Thymus (tissue), 11 donors: ENCODE measurements around the gene OPCML. TPM values are rescaled to one million over a fixed set of nuclear protein-coding genes. Genes with fewer than 3 reads are reported as not detected.

ENCODE experiments used
- DNase-seq, 9 donors: peaks; one replicate each; pipeline ENCODE4 v3.0.0-alpha.2; 2013; ENCODE audit warnings: low spot score in 9 of 9, low read depth in 6 of 9, missing footprints in 1 of 9
- H3K27ac ChIP-seq, 2 donors: one replicate each; pipeline ENCODE4 v1.5.1; 2013; ENCODE audit warnings: control low read depth in 1 of 2, low read depth in 1 of 2, low read length in 1 of 2, mild to moderate bottlenecking in 1 of 2, moderate library complexity in 1 of 2
- H3K27me3 ChIP-seq, 2 donors: one replicate each; pipeline ENCODE4 v1.5.1; 2013; ENCODE audit warnings: low read length in 1 of 2; ENCODE audit not compliant: control insufficient read depth in 2 of 2, insufficient read depth in 1 of 2
- H3K36me3 ChIP-seq, 2 donors: one replicate each; pipeline ENCODE4 v1.5.1; 2013; ENCODE audit warnings: low read length in 1 of 2, mild to moderate bottlenecking in 1 of 2, moderate library complexity in 1 of 2; ENCODE audit not compliant: control insufficient read depth in 2 of 2, insufficient read depth in 2 of 2
- H3K4me1 ChIP-seq, 2 donors: one replicate each; pipeline ENCODE4 v1.5.1; 2013; ENCODE audit warnings: low read length in 2 of 2; ENCODE audit not compliant: control insufficient read depth in 2 of 2, insufficient read depth in 2 of 2
- H3K4me3 ChIP-seq, 2 donors: one replicate each; pipeline ENCODE4 v1.5.1; 2013; ENCODE audit warnings: low read length in 2 of 2, control low read depth in 1 of 2, mild to moderate bottlenecking in 1 of 2
- H3K9me3 ChIP-seq, 2 donors: one replicate each; pipeline ENCODE4 v1.5.1; 2013; ENCODE audit warnings: low read length in 1 of 2, mild to moderate bottlenecking in 1 of 2; ENCODE audit not compliant: control insufficient read depth in 2 of 2, insufficient read depth in 1 of 2
- WGBS: extraction: QIAGEN DNeasy Blood & Tissue Kit; methylation state at CpG from one replicate; pipeline ENCODE4 v1.1.7; 2013; 5-methylcytosine and 5-hydroxymethylcytosine counted together
- polyA plus RNA-seq: library from polyadenylated mRNA; stranded (reverse); fragments of 200-250 nt; gene quantifications from one replicate; pipeline ENCODE4 v1.2.3, GENCODE V29; 2013
- total RNA-seq: library from RNA; stranded (reverse); fragments of 120-200 nt; gene quantifications from one replicate; pipeline ENCODE4 v1.2.4, GENCODE V29; 2013
- donor health status: healthy.

The OPCML gene
- total and polyA plus RNA-seq, 2 donors = 0.07 to 0.09 TPM

DNA sequence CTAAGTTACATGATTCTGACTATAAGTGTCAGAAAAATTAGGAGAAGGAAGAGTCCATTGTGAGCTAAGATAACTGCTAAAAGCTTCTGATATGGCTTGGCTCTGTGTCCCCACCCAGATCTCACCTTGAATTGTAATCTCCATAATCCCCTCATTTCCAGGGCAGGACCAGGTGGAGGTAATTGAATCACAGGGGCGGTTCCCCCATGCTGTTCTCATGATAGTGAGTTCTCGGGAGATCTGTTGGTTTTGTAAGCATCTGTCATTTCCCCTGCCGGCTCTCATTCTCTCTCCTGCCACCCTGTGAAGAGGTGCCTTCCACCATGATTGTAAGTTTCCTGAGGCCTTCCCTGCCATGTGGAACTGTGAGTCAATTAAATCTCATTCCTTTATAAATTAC lies 230.2 kb downstream of the OPCML start:
- H3K9me3 ChIP-seq = no peaks in the 10 kb centered on the region
- WGBS = 48% methylated on average over 3 of the region's 3 CpGs
- DNase-seq = no peak
- no peaks in the 10 kb centered on the region for H3K4me1 ChIP-seq
- H3K27me3 ChIP-seq = no peaks in the 10 kb centered on the region
- no peaks in the 10 kb centered on the region for H3K36me3 ChIP-seq
- H3K27ac ChIP-seq = no peak overlapping the region
- no peak overlapping the region for H3K4me3 ChIP-seq

DNA sequence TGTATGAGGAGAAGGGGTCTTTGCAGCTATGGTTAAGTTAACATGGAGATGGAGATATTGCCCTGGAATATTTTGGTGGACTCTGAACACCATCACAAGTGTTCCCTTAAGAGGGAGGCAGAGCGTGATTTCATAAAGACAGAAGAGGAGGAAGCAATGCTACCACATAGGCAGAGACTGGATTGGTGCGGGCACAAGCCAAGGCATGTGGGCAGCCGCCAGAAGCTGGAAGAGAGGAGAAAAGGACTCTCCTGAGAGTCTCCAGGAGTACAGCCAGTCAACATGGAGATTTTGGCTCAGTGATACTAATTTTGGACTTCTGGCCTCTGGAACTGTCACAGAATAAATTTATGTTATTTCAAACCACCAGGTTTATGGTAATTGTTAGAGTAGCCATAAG lies 231.6 kb downstream of the OPCML start:
- H3K4me1 ChIP-seq = no peaks in the 10 kb centered on the region
- H3K27me3 ChIP-seq = no peaks in the 10 kb centered on the region
- H3K4me3 ChIP-seq = no peak overlapping the region
- WGBS = 92% methylated on average over 3 of the region's 3 CpGs
- H3K27ac ChIP-seq = no peak overlapping the region
- no peaks in the 10 kb centered on the region for H3K36me3 ChIP-seq
- no peaks in the 10 kb centered on the region for H3K9me3 ChIP-seq
- no peak for DNase-seq

DNA sequence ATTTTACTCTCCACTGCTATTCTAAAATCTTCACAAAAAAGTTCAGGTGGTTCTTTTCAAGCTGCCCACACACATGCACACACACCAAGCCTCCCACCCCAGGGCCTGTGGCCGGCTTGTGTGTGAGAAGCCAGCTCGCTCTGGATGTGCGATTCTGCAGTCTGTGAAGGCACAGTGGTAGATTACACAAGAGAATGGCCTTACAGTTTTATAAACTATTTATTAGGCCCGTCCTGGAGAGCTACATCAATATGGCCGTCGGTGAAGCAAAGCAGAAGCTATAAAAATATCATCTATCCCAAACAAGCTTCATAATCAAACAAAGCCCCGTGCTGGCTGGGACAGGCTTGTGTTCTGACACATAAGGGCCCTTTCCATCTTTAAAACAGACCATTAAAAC lies 240.5 kb downstream of the OPCML start:
- H3K9me3 ChIP-seq = no peaks in the 10 kb centered on the region
- no peak for DNase-seq
- 89% methylated on average over 7 of the region's 7 CpGs for WGBS

DNA sequence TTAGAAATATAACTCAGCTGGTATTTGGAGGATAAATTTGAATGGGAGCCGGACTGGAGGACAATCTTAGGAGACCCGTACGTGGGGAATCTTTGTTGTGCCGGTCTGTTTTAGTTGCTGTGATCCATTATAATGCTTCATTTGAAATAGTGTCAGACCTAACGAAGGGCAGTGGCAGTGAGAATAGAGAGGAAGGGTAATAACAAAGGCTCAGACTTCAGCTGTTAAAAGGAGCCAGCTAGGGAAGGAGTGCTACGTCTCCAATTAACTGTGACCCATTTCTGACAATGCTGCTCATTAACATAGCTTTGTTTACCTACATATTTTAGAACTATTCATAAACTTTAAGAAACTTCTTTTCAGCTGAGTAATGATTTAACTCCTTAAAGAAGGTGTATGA lies 246.9 kb downstream of the OPCML start:
- no peaks in the 10 kb centered on the region for H3K9me3 ChIP-seq
- H3K4me3 ChIP-seq = no peak overlapping the region
- DNase-seq = no peak
- H3K4me1 ChIP-seq = no peaks in the 10 kb centered on the region
- WGBS = 86% methylated on average over 6 of the region's 6 CpGs
- H3K27me3 ChIP-seq = no peaks in the 10 kb centered on the region
- H3K36me3 ChIP-seq = no peaks in the 10 kb centered on the region
- H3K27ac ChIP-seq = no peak overlapping the region

More for the DNA sequence above, 240.5 kb downstream of the OPCML start:
- Histone ChIP-seq H3K4me3 (no peak overlapping the region), H3K27ac (no peak overlapping the region), H3K27me3 (no peaks in the 10 kb centered on the region), H3K36me3 (no peaks in the 10 kb centered on the region), H3K4me1 (no peaks in the 10 kb centered on the region)

DNA sequence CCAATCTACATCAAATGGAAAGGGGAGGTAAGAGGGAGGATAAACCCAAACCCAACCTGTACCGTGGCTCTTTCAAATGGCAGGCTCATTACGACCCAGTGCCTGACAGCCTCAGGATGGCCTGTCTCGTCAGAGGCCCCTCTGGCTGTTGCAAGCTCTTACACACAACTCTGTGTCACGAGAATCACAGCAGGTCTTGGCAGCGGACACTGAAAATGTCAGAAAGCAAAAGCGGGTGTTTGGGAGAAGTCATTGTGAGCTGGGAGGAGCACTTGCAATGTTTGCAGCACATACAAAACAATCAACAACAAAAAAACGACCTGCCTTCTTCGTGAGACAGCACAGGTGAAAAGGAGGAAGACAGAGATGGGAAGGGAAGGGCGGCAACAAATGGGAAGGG lies 248.1 kb downstream of the OPCML start:
- Histone ChIP-seq H3K4me3 (no peak overlapping the region), H3K9me3 (no peaks in the 10 kb centered on the region), H3K27ac (no peak overlapping the region), H3K4me1 (no peaks in the 10 kb centered on the region), H3K36me3 (no peaks in the 10 kb centered on the region), H3K27me3 (no peaks in the 10 kb centered on the region)
- 85% methylated on average over 9 of the region's 9 CpGs for WGBS
- DNase-seq = no peak

DNA sequence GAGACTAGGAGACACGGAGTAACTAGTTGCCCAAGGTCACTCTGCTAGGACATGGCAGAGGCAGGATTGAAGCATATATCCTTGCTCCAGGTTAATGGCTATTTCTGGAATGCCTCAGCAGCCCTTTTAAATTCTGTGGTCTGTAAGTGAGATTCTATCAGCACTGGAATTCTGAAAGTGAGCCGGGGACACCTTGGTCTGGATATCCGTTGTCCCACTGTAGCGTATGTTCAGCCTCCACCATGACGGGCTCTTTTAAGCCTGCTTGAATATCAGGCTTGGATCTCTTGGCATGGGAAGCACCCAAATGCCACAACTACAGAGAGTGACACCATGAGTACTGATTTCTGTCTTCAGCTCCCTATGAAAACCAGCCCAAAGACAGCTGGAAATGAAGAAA lies 254.4 kb downstream of the OPCML start:
- no peak overlapping the region for H3K27ac ChIP-seq
- H3K4me3 ChIP-seq = no peak overlapping the region
- no peaks in the 10 kb centered on the region for H3K27me3 ChIP-seq
- no peaks in the 10 kb centered on the region for H3K9me3 ChIP-seq
- H3K4me1 ChIP-seq = no peaks in the 10 kb centered on the region
- WGBS = 93% methylated on average over 5 of the region's 5 CpGs
- DNase-seq = no peak
- H3K36me3 ChIP-seq = no peaks in the 10 kb centered on the region

DNA sequence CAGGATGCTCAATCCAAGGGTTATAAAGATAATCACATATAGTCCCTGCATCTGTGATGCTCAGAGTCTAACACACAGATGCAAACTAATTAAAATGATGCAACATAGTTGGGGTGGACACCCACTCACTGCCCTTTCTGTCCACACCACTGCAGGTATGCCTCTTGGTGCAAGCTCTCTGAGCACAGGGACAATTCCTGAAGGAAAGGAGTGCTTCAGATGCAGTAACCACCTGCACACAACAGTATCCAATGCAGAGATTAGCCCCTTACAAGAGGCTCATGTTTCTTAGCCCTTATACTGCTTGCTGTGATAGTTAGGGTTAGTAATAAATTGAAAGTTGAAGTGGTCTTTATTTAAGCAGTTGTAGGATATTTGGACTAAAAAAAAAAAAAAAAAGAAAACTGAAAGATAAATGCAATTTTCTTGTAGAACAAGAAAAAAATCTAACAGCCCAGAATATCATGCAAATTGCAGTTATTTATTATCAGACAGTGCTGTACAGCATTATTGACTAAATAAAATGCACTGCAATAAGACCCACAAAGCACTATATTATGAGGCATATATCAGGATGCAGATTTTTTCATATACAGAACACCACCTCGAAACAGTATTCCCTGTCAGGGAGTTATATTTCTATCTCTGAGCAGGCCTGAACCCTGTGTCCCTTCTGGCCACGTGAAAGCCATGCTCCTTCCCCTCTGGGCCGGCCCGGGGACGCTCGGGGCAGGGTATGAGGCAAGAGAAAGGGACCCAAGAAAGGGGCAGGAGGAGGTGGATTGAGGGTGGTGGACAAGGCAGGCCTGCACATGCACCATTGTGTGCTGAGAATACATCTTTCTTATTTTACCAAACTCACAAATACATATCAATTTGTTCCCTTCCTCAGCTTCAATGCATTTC lies 260.2 kb downstream of the OPCML start:
- H3K27ac ChIP-seq = no peak overlapping the region

DNA sequence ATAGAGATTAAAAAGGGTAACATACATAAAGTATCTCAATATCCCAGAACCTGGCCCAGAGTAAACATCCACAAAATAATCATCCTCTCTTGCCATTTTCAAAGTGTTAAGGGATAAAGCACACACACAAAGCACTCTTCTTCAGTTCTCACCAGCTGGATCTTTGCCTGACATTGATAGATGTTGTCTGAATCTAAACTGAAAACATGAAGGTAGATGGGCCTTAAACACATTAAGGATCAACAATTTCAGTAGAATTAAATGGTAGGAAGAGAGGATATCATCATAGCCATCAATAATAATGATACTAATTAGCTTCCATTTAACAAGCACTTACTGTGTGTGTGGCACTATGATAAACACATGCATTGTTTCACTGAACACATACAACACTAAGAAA lies 261.1 kb downstream of the OPCML start:
- Histone ChIP-seq H3K9me3 (no peaks in the 10 kb centered on the region), H3K27ac (no peak overlapping the region), H3K4me1 (no peaks in the 10 kb centered on the region), H3K36me3 (no peaks in the 10 kb centered on the region), H3K27me3 (no peaks in the 10 kb centered on the region), H3K4me3 (no peak overlapping the region)
- no peak for DNase-seq

More for the DNA sequence above, 260.2 kb downstream of the OPCML start:
- H3K4me3 ChIP-seq = no peak overlapping the region
- DNase-seq = no peak
- H3K36me3 ChIP-seq = no peaks in the 10 kb centered on the region
- no peaks in the 10 kb centered on the region for H3K27me3 ChIP-seq
- no peaks in the 10 kb centered on the region for H3K4me1 ChIP-seq
- no peaks in the 10 kb centered on the region for H3K9me3 ChIP-seq
- WGBS = 82% methylated on average over 6 of the region's 6 CpGs

DNA sequence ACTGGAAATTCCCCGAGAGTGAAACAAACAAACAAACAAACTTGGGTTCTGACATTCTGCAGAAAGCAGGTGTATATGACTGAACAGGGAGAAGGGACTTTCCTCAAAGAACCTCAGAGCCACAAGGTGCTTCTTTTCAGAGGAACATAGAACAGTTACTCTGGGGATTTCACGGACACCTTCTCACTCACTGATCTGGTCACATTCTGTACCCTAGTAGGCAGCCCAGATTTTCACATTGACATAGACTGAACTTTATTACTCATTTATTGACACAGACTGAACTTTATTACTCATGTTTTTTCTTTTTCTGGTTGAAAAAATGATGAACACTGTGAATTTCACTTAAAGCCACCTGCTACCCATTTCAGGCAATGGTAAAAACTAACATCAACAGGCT lies 263.0 kb downstream of the OPCML start:
- H3K36me3 ChIP-seq = no peaks in the 10 kb centered on the region
- no peak overlapping the region for H3K27ac ChIP-seq
- H3K4me3 ChIP-seq = no peak overlapping the region
- H3K4me1 ChIP-seq = no peaks in the 10 kb centered on the region
- H3K27me3 ChIP-seq = no peaks in the 10 kb centered on the region
- DNase-seq = no peak
- no peaks in the 10 kb centered on the region for H3K9me3 ChIP-seq
- 90% methylated on average over 2 of the region's 2 CpGs for WGBS
